Esophagus squamous epithelium (tissue), 4 donors: Measurements from ENCODE around the gene DKK3.

Source experiments
- POLR2A ChIP-seq, 4 donors: fragments of 450-650 bp; IDR thresholded peaks; one replicate each; pipeline ENCODE4 v1.6.1; 2017; ENCODE audit warnings: antibody characterized with exemption in 4 of 4, mild to moderate bottlenecking in 4 of 4, moderate library complexity in 3 of 4
- TF ChIP-seq, protein P1 (sequence below), 6 experiments: fragments of 450-650 bp in 4 of 6; fragments of 200-600 bp in 2 of 6; sonication (generic) in 2 of 6; IDR thresholded peaks; one replicate each; pipeline ENCODE4 v1.5.1; 2016 to 2019; ENCODE audit warnings: antibody characterized with exemption in 6 of 6, mild to moderate bottlenecking in 4 of 6, moderate library complexity in 4 of 6

GRCh38 chr11:12017865-12018453, 9.5 kb upstream of the DKK3 start:
- TF ChIP-seq, protein P1, sequence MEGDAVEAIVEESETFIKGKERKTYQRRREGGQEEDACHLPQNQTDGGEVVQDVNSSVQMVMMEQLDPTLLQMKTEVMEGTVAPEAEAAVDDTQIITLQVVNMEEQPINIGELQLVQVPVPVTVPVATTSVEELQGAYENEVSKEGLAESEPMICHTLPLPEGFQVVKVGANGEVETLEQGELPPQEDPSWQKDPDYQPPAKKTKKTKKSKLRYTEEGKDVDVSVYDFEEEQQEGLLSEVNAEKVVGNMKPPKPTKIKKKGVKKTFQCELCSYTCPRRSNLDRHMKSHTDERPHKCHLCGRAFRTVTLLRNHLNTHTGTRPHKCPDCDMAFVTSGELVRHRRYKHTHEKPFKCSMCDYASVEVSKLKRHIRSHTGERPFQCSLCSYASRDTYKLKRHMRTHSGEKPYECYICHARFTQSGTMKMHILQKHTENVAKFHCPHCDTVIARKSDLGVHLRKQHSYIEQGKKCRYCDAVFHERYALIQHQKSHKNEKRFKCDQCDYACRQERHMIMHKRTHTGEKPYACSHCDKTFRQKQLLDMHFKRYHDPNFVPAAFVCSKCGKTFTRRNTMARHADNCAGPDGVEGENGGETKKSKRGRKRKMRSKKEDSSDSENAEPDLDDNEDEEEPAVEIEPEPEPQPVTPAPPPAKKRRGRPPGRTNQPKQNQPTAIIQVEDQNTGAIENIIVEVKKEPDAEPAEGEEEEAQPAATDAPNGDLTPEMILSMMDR (IDR thresholded peaks at IDR 0.05): no peak
- no peak for TF ChIP-seq POLR2A (IDR thresholded peaks at IDR 0.05)
